Measurements from ENCODE around the gene OTOL1.
"Not testable (repeated sequence)": the region's sequence is repeated elsewhere in the genome, so short reads cannot be mapped to it uniquely, and the experiment has no call there.

The OTOL1 gene

GRCh38 chr3:161496508-161496907 is at the start of gene OTOL1:
TSS of gene OTOL1 (plus strand) at chr3:161496808. CDS start at chr3:161496808, 0 bp downstream.
- DNase-seq = no peak

DNA sequence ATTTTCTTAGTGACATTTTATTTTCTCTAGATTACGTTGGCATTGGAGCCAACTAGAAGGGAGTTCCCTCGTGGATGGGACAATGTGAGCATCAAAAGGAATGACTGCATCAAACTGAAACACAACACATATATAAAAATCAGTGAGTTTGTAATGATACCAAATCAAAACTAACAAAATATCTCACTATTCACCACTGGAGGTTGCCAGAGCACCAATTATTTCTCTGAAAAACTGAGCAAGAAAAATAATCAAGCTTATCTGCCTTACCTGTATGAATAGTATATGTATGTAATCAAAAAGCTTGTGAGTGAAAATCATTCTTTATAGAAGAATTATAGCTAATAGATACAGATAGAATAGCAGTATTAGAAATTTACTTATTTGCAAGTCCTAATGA is 46.8 kb upstream of the OTOL1 start:
- DNase-seq = no peak

DNA sequence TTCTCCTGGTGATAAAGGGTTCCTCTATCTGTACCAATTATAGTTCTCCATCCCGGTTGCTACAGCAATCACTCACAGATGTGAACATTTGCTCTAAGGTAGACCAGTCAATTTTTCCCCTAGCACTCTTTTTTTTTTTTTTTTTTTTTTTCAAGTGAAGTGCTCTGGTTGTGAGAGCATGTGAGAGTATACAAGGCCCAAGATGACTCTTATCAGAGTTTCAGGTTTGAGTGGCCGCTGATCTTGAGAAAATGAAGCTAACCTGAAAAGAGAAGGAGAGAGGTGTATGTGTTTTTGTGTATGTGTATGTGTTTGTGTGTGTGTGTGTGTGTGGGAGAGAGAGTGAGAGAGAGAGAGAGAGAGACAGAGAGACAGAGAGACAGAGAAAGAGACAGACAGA is 44.4 kb upstream of the OTOL1 start:
- no peak for DNase-seq

GRCh38 chr3:161454615-161455014 is 42.0 kb upstream of the OTOL1 start:
- peak; percentile 23 for DNase-seq

DNA sequence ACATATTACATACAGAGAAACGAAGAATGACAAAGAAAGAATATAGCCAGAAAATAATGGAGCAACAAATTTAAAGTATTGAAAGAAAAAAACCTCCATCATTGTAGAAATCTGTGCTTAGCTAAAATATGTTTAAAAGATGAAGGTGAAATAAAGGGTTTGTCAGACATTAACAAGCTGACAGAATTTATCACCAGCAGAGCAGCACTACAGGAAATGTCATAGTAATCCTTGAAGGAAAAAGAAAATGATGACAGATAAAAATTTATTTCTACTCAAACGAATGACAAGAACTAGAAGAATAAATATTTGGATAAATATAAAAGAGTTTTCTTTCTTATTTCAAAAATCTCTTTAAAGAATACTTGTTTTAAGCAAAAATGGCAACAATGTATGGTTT is 40.6 kb upstream of the OTOL1 start:
- DNase-seq = no peak

GRCh38 chr3:161462138-161462537 is 34.5 kb upstream of the OTOL1 start:
- DNase-seq = no peak

- no peak for DNase-seq
Measured at GRCh38 chr3:161471211-161471610, 25.4 kb upstream of the OTOL1 start.

DNA sequence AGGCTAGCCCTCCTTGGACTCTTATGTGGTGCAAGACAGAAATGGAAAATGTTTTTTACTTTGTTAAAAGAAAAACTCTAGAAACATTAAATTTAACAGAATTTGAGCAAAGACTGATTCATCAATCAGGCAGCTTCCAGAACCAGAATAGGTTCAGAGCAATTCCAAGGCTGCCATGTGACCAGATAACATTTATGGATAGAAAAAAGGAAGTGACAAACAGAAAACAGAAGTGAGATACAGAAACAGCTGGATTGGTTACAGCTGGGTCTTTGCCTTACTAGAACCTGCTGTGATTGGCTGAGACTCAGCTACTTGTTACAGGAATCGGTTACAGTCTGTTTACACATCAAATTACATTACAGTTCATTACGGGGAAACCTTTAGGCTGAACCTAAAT is 22.5 kb upstream of the OTOL1 start:
- DNase-seq = no peak

GRCh38 chr3:161474741-161475140 is 21.9 kb upstream of the OTOL1 start:
- DNase-seq = no peak

GRCh38 chr3:161475206-161475605 is 21.4 kb upstream of the OTOL1 start:
- DNase-seq = no peak

DNA sequence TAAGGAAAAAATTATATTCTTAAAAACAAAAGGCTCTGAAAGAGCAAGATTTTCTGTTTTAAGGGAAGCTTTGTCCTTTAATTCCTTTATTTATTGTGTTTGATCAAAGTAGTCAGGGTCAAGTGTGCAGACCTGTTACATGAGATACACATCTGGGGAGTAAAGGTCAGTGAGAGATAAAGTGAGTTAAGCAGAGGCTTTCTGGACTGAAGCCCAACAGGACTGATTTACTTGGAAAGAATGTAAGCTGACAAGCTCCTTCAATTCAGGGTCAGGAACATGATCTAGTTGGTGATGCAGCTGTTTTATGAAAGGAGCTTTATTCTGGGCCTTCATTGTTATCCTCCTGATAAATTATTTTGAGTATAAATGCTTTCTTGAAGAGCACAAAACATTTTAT is 20.7 kb upstream of the OTOL1 start:
- DNase-seq = no peak

GRCh38 chr3:161484226-161484625 is 12.4 kb upstream of the OTOL1 start:
- no peak for DNase-seq

GRCh38 chr3:161488284-161488683 is 8.3 kb upstream of the OTOL1 start:
- DNase-seq = not testable (repeated sequence)

- no peak for DNase-seq
Measured at GRCh38 chr3:161489395-161489794, 7.2 kb upstream of the OTOL1 start.

GRCh38 chr3:161490845-161491244 is 5.8 kb upstream of the OTOL1 start:
- not testable (repeated sequence) for DNase-seq

DNA sequence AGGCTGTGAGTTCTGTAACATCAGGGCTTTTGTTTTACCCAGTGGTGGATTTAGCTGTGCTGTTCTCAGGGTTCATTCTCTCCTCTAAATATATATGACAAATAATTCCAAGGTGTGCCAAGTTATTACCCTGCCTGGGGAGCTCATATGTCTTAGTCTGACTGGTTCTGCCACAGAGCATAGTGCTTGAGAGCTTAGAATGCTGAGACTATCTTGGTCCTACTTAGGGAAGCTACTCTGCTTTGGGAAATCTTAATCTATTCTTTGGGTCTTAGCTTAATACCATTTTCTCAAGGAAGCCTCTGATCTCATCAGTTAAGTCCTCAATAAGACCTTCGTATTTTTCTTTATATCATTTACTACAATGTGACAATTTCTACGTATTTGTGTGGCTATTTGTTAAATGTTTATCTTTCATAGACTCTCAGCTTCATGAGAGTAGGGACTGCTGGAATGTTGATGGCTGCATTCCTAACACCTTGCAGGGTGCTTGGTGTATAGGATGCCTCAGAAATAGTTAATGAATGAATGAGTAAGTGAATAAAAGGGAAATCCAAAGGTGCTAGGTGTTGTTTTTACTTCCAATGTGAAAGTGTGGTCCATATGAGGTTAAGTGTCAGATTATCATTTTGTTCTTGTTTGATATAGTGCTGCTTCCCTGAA is 1.8 kb downstream of the OTOL1 start:
- no peak for DNase-seq

DNA sequence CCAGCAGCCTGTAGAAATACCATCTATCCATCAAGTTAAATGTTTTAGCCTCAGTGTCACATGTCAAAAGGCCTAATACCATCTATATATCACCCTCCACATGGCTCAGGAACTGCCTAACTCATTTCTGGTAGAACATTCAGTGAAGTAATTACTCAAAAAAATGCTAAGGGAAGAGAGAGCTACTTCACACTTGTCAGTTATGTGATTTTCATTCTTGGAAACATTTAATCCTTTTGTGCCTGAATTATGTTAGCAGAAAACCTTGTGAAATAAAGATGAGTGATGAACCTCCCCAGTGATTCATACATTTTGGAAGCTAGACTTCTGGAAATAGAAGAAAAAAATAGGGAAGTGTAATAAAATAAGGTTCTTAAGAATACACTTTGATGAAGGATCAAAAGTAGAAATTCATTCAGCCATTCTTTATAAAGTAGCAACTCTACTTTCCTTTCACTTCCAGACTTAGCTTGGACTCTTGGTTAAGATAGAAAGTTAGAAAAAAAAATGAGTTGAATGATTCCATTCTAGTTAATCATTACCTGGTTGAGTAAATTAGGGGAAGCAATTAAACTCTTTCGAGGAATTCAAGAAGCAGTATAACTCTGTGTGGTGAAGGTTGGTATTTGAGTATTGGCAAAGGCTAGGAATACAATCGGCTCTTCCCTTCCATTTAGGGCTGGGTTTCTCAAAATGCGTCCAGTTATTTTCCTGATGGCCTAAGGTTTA is 3.6 kb downstream of the OTOL1 start:
- DNase-seq = no peak

GRCh38 chr3:161503271-161503670 is 6.7 kb downstream of the OTOL1 start:
- no peak for DNase-seq

- no peak for DNase-seq
Measured at GRCh38 chr3:161508852-161509477, 12.4 kb downstream of the OTOL1 start.

DNA sequence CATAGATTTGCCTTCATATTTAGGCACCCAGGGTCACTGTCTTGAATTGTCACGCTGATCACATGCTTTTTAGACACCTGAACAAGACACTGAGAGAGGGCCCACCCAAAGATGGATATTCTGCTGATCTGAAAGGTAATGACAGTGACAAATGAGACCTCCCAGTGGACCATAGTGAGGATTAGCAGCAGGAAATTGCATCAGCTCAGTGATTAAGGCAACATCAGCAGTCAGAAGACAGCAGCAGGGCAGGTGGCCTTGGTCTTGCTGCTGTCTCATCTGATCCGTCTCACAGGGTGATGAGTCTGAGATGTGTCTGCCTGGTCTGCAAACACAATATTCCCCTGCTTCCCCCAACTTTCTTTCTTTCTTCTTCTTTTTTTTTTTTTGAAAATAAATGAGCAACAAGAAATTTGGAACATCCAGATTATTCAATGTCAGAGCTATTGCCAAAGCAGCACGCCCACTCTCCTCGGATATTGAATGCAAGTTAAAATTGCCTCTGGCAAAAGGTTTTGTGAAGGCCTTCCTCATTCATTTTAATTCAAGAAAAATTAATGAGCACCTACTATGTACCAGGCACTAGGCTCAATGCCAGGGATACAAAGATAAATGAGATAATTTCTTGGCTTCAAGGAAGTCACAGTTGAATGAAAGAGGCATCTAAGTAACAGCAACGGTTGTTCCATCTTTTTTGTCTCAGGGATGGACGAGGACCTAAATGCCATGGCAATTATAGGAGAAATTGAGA is 14.1 kb downstream of the OTOL1 start:
- DNase-seq = no peak

- no peak for DNase-seq
Measured at GRCh38 chr3:161523916-161524315, 27.3 kb downstream of the OTOL1 start.

DNA sequence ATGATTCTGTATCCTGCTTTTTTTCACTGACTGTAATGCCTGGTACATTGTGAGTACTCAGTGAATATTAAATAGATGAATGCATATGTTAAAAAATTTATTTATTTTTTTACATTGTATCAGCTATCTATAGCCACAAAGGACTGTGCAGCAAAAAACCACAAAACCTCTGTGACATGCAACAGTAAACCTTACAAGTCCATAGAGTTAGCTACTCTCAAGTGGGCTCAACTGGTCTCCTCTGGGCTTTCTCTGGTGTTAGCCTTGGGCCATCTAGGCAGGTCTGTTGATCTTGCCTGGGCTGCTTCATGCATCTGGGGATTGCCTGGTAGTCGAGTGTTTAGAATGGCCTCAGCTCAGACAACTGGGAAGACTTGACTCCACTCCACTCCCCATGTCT is 35.3 kb downstream of the OTOL1 start:
- no peak for DNase-seq

- DNase-seq = no peak
Measured at GRCh38 chr3:161540594-161540993, 44.0 kb downstream of the OTOL1 start.

- no peak for DNase-seq
Measured at GRCh38 chr3:161545824-161546223, 49.2 kb downstream of the OTOL1 start.
